GM18520 (cell line): ENCODE measurements around the gene SSR4.
"Not testable (repeated sequence)": the region's sequence is repeated elsewhere in the genome, so short reads cannot be mapped to it uniquely, and the experiment has no call there.

Experiments
- ATAC-seq: cut with Tn5 transposase; IDR thresholded peaks from one replicate; pipeline ENCODE4 v1.9.1; 2021; ENCODE audit not compliant: unreplicated experiment

Gene SSR4

DNA sequence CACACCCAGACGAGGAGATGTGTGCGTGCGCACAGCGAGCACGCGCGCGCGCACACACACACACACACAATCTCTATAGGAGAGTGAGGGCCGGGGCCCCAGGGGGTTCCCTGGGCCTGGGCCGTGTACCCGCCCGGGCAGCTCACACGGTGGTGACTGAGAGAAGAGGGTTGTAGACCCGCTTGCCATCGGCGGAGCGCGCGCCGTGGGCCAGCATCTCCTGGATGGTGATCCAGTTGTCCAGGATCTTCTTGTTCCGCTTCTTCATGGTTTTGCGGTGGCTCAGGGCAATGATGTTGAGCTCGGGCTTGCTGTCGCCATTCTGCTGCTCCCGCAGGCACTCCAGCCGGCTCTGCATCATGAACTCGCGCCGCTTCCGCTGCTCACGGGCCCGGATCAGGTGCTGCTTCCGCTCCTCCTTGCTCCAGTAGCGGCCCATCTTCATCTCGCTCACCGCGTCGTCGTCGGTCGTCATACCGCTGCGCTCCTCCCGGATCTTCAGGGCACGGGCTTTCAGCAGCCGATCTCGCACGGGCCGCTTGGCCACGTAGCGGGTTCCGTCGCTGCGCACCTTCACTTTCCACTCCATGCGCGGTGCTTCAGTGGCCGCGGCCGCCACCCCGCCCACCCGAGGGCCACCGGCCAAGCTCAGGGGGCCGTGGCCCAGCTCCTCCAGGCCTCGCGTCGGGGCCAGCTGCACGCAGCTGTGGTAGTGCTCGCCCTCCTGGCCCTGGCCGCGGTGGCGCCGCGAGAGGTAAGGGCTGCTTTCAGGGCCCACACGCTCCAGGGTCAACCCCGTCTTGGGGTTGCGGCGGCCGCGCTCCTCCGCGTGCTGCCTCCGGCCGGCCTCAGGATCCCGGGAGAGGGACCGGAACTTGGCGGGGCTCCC lies 9.0 kb downstream of the SSR4 start:
- ATAC-seq, result no peak

DNA sequence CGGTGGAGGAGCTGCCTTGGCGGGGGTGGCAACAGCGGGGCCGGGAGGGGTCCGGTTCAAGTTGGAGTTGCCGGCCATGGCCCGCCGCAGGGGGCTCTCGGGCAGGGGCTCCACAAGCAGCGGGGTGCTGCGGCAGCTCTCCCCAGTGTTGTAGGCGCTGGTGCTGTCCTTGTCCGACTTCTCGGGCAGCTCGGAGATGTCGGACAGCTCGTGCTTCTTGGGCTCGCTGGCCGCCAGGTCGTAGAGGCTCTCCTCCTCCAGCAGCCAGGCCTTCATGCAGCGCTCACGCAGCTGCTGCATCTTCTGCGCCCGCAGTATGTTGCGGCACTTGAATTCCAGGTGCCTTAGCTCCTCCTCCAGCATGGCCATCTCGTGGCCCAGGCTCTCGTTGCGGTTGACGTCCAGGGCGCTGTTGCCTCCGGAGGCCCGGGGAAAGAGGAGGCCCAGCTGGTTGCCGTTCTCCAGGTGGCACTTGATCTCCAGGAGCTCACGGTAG lies 9.7 kb downstream of the SSR4 start:
- no peak for ATAC-seq

DNA sequence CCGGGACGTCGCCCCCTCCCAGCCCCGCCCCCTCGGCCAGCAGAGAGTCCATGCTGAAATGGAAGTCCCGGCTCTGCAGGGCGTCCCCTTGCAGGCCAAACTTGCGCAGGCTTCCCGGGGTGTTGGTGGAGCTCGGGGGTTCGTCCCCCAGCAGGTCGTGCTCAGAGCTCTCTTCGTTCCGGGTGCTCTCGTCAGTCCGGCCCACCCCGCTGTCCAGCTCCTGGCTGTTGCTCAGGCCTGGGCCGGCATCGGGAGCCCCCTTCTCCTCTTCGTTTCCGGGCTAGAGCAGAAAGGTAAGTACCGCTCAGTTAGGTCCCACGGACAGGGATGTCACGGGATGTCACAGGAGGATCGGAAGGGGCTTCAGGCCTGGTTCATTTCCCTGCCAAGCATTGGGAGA lies 10.2 kb downstream of the SSR4 start:
- ATAC-seq, result no peak

DNA sequence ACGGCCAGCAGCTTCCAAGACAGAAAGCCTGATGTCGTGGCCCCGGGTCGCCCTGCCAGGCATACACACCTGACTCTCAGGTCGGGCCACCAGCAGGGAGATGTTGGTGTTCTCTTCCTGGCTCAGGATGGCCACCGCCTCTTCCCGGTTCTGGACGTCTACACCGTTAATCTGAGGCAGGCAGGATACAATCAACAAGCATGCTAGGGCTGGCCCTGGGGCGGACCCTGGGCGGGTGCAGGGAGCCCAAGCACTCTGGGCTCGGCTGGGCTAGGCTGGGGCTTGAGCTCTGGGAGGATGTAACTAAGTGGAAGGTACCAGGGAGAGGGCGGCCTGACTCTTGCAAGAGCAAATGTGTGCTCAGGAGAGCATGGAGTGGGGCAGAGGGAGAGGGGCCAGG lies 11.0 kb downstream of the SSR4 start:
- no peak for ATAC-seq

DNA sequence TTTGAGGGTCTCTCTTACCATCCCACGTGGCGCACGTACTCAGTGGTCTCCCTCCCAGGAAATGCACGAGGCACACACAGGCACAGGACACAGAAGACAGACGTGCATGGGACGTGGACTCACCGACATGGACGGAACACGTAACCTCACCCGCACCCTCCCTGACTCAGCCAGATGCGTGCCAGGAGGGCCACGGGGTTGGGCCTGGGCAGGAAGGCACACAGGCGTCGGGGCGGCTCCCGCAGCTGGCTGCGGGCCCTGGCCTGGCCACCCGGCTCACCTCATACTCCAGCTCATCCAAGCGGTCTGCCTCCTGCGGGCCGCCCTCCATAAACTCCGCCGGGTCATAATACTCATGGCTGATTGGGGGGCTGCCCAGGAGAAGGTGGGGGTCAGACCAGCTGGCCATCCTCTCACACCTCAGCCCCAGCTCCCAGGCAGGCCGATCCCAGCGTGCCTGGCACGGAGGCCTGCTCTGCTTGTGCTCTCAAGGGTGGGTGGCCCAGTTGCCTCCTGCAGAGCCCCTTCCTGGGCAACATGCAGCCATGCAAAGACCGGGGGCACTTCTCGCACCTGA lies 12.6 kb downstream of the SSR4 start:
- ATAC-seq, result no peak

DNA sequence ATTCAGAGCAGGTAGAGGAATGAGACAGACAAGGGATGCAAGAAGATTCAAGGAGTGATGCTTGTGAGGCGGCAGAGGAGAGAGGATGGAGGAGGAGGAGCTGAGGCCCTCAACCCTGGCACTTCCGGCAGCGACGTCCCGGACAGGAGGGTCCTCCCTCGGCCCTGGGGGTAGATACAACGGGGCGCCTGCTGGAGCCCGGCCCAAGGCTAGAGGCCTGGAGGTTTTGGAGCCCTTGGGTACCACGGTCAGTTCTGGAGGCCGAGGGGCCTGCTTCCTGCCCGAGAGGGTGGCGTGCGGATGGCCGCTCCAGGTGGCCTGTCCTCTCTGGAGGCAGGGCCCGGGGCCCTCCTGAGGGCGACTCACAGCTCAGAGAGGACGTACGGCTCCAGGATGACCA lies 13.5 kb downstream of the SSR4 start:
- ATAC-seq, result no peak

DNA sequence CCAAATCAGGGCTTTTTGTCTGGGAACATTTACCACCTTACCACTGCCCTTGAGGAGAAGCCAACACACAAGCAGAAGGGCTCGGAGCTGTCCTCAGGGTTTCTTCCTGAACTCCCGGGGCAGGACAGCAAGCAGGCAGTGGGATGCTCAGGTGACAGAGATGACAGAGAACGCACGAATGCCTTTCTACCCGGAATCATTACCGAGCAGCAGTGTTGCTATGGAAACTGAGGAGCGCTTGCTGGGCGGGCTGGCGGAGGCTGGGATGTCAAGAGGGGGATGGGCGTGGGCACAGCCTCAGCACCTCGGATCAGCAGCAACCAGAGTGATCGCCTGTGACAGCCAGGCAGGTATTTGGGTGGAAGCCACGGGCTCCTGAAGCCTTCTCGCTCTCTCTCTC lies 17.8 kb downstream of the SSR4 start:
- ATAC-seq, result no peak

DNA sequence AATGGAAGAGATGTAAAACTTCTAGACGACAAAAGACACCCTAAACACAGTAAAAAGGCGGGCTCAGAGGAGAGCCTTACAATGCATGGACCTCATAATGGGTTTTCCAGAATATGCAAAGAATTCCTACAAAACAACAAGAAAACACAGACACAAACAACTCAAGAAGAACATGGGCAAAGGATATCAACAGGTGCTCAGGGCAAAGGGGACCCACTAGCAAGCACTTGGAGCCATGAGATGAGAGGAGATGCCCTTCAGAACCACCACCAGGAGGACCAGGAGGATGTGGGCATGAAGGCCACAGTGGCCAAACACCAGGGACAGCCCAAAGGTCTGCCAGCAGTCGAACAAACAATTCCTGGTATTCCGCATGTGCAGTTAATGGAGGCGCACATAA lies 18.7 kb downstream of the SSR4 start:
- no peak for ATAC-seq

DNA sequence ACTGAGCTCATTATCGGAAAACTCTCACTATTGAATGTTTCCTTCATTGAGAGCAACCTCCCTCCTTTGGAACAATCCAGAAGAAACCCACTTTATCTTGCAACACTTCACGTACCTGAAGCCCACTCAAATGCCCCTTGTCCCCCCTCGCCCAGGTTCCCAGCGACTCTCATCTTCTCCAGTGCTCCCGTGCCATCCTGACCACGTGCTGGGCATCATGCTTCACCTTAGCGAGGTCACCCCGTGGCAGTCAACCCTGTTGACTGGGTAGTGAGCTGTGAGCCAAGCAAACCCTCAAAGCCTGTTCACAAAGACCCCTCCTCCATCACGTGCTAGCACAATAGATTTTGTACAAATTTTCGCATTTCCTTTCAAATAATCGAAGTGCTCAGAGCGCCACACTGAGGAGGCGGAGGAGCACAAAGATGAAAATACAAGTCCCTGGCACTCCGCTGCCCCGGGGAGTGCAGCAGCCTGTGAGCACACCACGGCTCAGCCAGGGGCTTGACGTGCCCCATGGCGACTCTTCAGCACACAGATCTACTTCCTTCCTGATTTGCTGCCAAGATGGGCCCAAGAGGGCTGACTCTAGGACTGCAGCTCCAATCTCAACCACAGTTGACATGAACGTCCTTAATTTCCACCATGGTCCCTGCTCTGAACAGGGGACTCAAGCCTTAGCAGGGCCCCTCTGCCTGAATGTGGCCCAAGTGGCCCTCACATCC lies 20.3 kb downstream of the SSR4 start:
- ATAC-seq, result no peak

DNA sequence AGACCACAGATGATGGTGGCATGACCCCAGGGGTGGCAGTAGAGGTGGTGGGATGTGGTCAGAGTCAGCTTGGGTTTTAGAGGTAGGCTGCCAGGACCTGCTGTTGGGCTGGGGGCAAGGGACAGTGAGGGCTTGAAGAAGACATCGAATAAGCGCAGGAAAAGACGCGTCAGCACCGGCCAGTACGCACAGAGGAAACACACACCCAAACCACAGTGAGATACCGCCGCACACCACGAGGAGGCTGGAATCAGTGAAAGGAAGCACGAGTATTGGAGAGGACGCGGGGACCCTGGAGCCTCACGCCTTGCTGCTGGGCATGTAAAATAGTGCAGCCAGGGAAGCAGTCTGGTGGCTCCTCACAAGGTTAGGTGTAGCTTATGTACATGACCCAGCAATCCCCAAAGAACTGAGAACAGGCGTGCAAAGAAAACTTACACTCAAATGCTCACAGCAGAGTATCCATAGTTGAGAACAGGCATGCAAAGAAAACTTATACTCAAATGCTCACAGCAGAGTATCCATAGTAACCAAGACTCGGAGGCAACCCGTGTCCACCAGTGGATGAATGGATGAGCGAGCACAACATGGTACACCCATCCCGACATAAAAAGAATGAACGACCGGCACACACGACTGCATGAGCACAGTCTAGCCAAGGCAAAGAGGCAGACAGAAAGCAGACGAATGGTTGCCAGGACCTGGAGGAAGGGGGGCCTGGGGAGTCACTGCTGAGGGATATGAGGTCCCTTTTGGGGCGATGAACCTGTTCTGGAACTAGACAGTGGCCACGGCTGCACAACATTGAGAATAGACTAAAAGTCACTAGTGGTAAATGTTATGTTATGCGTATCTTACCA lies 22.6 kb downstream of the SSR4 start:
- no peak for ATAC-seq

DNA sequence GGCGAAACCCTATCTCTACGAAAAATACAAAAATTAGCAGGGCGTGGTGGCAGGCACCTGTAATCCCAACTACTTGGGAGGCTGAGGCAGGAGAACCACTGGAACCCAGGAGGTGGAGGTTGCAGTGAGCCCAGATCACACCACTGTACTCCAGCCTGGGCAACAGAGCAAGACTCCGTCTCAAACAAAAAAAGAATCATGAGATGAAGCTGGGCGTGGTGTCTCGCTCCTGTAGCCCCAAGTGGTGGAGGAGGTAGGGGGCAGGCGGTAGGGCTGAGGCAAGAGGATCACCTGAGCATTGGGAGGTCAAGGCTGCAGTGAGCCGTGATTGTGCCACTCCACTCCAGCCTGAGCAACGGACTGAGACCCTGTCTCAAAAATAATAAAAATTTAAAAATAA lies 23.6 kb downstream of the SSR4 start:
- ATAC-seq, result not testable (repeated sequence)

DNA sequence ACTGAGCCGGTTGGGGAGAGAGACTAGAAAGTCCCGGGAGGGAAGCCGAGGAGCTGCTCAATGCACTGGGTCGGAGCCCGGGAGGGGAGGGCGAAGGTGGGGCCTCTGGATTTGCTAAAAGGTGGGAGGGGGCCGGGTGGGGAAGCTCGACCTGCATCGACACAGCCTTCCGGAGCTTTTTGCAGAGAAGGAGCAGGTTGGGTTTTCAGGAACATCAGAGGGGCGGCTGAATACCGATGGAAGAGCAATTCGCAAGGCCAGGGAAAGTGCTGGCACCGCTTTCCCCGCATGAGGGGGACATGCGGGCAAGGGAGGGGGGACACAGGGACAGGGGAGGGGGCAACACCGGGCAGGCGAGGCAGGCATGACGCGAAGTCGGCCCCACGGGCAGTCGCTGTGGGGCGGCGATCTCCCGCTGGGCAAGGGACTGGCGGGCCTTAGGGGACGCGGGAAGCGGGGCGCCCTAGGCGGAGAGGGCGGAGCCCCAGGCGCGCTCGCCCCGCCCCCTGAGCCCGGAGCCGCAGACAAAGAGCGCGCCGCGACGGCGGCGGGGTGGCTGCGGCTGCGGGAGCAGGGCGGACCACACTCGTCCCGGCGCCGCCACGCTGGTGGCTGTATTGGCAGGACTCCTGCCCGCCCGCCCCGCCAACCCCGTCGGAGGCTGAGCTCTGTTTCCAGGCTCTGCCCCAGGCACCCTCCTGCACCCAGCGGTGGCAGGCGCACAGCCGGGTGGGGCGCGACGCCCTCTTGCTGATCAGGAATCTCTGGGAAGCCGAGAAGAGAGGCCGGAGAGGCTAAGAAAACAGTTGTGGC lies 24.3 kb downstream of the SSR4 start:
- no peak for ATAC-seq

DNA sequence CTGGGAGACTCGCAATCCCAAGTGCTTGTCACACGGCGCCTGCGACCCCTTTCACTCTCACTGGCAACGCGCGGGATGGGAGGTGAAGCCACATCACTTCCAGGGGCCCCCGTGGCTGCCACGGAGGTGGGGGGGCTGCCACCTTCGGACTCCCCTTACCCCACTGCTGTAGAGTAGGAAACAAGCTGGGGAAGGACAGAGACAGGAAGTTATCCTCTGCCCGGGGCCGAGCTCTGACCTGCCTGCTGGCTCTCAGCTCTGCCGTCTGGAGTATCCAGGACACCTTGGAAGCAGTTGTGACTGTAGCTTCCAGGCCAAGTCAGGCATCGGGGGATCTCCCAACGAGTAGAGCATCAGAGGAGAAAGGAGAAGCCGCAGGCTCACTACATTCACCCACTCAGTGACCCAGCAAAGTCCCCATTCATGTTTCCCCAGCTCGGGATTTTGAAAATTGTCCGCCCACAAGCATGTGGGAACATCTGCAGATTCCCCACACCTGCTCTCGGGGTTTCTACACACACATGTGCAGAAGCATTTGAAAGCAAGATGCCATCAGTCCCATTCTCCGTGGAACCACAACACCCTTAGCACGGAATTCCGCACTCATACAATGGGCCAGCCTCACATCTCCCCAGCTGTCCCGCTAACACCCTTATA lies 25.0 kb downstream of the SSR4 start:
- ATAC-seq, result no peak

DNA sequence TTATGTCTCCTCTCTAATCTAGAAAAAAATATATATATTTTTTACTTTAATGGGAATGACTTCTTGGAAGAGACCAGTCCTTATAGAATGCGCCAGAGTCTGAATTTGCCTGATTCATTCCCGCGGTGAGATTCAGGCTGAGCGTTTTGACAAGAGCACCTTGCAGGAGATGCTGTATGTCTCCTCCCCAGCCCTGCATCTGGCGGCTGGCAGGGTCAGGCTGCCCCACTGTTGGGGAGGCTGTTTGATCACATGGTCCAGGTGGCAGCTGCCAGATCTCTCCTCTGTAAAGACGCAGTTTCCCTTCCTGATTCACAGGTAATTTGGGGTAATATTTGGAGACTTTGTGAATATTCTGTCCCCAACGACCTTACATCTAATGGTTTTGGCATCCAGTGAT lies 26.1 kb downstream of the SSR4 start:
- ATAC-seq, result no peak

DNA sequence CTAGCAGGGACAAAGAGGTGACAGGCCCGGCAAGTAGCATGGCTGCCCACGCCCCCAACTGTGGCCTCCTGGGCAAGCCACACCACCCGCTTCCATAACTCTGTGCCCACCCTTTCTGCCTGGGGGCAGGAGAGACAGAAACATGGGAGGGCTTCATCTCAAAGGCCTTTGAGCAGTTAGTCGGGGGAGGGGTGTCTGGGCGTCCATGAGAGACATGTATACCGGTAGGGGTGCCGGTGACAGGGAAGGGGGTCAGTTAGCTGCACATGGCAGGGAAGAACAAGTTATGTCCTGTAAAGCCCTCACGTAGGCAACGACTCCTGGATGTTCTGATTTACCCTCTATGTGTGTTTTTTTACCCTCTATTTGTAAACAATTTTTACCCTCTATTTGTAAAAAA lies 26.6 kb downstream of the SSR4 start:
- ATAC-seq, result no peak

DNA sequence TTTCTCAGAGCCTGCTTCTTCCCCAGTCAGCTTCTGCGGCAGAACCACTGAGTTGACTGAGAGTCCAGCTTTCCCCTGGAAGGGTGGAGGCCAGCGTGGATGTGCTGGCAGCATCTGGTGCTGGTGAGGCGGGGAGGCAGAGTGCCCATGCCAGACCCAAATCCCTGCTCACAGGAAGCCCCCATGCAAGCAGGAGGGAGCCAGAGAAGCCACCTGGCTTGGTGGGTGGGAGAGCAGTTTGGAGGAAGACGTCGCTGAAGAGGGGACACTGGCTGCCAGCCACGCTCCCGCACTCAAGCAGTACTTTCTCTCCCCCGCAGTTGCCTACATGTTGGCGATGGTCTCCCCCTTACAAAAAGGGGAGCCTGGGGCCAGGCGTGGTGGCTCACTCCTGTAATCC lies 29.9 kb downstream of the SSR4 start:
- no peak for ATAC-seq

DNA sequence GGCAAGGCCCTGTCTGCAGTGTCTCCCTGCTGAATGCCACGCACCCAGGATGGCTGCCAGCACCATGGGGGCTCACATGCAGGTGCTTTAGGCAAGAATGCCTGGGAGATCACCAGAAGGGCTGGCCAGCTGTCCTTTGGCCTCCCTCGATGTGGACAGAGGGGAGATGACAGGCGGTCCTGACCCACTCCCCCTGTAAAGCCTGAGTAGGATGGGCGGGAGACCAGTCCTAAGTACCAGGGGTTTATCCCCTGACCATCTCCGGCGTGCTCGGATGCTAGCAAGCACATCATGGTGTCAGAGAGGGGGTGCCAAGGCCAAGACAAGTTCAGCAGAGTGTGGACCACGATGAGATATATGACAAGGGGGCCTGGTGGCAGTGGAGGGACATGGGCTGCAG lies 30.6 kb downstream of the SSR4 start:
- ATAC-seq, result no peak

DNA sequence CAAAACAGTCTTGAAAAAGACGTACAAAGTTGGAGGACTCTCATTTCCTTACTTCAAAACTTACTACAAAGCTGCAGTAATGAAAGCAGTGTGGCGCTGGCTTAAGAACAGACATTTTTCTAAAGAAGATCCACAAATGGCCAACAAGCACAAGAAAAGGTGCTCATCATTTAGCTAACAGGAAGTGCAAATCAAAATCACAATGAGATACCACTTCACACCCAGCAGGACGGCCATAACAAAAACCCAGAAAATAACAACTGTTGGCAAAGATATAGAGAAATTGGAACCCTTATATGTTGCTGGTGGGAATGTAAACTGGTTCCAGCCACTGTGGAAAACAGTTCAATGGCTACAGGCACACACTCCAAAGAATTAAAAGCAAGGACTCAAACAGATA lies 32.5 kb downstream of the SSR4 start:
- ATAC-seq, result no peak

DNA sequence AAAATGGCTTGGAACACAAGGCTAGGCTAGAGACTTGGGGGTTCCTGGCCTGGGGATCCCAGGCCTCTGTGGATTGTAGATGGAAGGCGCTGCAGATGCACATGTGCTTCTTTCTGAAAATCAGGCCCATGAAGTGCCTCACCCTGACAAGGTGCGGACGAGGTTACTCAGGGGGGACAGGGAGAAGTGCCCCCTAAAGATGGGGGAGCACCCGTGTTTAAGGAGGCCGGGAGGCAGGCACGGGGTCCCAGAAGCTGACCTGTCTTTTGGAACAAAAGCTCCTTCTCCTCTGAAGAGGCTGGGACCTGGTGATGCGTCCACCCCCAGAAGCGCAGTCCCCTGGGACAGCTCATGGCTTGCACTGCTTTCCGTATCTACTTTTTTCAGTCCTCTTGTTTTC lies 33.4 kb downstream of the SSR4 start:
- ATAC-seq, result no peak

DNA sequence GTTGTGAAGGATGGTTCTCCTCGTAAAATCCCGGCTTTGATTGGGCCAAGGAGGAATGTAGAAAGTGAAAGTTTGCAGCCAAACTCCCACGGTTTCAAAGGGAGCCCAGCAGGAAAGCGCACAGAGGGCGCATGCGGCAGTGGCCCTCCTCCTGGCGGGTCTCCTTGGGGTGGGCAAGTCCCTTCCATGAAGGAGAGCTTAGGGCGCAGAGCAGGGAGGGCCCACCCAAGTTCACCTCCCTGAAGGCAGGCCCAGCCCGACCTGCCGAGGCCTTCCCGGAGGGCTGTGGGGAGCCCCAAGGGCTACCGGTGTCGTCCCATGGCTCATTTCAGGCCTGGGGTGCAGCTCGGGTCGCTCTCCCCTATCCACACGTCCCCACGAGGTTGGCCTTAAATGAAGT lies 33.8 kb downstream of the SSR4 start:
- ATAC-seq, result no peak
